NCI-H2171 (cell line): Measurements from ENCODE around the gene MASP2.
A peak's percentile ranks its signal among the peaks of the same experiment; 100 is the strongest.
"Not testable (repeated sequence)": the region's sequence is repeated elsewhere in the genome, so short reads cannot be mapped to it uniquely, and the experiment has no call there.

Experiments
- DNase-seq: peaks from one replicate; lab custom pipeline; 2025; lab: John Stamatoyannopoulos, UW

MASP2 gene

DNA sequence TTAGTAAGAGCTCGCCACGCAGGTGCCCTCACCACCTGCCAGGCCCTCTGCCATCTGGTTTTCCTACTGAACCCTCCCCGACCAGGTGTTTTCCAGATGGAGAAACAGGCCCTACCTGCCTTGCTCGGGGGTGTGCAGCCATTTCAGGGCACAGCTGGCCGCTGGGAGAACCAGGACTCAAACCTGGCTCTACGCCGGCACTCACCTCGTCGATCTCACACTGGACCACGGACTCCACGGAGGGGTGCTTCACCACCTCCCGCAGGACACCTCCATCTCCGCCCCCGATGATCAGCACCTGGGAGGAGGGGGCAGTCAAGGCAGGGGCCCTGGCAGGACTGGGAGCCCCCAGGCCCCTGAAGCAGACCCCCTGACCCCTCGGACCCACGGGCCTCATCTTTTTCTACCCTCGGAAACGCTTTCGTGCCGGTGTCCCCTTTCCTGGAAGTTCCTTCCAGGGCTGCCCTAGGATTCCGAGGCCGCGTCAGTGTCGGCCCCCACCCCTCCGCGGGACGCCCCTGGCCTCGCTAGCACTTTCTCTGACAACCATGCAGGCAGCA, 11.6 kb upstream of the MASP2 start:
- DNase-seq: peak; percentile 95

DNA sequence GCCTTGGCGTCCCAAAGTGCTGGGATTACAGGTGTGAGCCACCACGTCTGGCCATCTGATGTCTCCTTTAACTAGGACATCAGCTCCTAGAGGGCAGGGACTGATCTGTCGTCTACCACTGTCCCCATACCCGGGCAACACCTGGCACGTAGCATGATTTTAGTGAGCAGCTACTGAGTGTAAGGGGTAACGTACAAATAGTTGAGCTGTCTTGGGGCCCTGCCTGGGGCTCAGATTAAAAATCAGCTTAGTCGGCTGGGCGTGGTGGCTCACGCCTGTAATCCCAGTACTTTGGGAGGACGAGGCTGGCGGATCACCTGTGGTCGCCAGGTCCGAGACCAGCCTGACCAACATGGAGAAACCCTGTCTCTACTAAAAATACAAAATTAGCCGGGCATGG, 11.0 kb upstream of the MASP2 start:
- DNase-seq: no peak

DNA sequence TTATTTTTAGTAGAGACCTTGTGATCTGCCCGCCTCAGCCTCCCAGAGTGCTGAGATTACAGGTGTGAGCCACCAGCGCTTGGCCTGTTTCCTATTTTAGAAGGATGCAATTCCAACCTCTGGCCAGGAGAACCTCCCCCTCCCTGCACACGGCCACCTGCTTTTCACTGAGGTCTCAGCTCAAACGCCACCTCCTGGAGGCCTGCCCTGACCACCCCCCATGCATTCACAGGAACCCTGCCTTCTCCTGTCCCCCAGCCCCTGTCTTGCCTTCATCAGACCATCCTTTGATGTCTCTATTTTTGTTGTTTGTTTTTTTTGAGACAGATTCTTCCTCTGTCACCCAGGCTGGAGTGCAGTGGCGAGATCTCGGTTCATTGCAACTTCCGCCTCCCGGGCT, 10.4 kb upstream of the MASP2 start:
- DNase-seq: no peak

DNA sequence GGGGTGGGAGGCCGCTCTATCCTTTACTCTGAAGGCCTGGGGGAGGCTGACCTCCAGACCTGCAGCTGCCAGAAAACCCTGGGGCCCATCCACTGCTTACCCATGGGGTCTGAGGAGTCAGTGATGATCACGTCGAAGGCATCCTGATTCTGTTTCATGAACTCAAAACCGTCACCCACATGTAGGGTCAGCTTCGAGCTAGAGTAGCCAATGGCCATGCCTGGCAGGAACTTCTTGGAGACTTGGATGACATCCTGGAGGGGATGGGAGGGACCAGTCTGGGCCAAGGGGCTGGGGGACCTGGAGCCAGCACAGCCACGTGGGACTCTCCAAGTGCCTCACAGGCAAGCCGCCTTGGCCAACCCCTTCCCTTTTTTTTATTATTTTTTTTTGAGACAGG, 9.5 kb upstream of the MASP2 start:
- DNase-seq: no peak

DNA sequence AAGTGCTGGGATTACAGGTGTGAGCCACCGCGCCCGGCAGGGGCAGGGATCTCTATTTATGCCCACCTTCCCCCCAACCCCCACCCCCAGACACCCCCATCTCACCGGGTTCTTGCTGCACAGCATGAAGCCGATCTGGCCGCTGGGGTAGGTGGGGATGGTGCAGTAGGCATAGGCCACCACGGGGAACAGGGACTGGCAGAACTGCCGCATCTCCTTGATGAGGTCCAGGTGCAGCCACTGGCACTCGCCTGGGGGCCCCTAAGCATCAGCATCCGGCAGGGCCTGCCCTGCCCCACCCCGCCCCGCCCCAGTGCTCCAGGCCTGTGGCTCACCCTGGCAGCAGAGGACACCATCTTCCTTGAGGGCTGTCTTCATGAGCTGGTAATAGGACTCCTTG, 8.6 kb upstream of the MASP2 start:
- no peak for DNase-seq

DNA sequence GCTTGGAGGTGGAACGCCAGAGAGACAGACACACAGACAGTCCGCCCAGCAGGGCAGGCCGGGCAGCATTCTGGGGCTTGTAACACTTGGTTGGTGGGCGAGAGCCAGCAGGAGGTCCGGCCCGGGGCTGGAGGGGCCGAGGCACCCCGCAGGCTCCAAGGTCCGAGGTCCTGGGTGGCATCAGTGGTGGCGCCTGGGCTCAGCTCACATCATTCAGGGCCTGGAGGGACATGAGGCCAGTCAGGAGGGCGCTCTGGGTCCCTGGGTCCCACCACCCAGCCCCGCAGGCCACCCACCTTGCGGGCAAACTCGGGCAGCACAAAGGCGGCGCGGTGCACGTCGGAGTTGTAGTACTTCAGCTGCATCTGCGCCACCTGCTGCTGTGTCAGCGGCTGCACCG, 7.6 kb upstream of the MASP2 start:
- DNase-seq: no peak

DNA sequence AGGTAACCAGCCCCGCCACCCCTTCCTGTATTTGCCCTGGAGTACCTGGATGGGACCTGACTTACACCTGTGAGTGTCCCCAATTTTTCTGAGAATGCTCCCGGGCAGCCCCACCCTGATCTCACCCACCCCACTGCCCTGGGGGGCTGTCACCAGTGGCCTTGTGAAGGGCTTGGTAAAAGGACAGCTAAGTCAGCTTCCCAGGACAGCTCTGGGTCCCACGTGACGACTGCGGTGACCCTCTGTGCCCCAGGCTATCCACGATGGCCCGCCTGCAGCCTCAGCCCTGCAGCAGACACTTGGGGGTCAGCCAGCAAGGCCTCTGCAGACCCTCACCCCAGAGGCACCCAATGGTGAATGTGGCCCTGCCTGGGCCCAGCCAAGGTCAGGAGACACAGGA, 7.1 kb upstream of the MASP2 start:
- no peak for DNase-seq

DNA sequence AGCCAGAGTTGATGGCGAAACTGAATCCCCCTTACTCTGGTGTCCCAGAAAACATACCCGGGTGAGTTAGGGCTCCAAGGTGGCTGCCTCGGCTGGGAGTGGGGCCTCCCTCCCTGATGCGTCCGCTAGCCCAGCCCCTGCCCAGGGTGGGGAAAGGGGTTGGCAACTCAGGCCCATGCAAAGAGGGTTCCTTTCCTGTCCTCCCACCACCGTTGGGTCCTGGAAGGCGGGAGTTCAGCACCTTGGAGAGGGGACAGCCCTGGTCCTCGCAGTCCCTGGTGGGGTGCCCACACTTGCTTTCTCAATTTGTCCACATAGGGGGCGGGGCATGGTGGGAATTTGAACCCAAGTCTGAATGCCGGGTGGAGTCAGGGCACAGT, 6.7 kb upstream of the MASP2 start:
- no peak for DNase-seq

DNA sequence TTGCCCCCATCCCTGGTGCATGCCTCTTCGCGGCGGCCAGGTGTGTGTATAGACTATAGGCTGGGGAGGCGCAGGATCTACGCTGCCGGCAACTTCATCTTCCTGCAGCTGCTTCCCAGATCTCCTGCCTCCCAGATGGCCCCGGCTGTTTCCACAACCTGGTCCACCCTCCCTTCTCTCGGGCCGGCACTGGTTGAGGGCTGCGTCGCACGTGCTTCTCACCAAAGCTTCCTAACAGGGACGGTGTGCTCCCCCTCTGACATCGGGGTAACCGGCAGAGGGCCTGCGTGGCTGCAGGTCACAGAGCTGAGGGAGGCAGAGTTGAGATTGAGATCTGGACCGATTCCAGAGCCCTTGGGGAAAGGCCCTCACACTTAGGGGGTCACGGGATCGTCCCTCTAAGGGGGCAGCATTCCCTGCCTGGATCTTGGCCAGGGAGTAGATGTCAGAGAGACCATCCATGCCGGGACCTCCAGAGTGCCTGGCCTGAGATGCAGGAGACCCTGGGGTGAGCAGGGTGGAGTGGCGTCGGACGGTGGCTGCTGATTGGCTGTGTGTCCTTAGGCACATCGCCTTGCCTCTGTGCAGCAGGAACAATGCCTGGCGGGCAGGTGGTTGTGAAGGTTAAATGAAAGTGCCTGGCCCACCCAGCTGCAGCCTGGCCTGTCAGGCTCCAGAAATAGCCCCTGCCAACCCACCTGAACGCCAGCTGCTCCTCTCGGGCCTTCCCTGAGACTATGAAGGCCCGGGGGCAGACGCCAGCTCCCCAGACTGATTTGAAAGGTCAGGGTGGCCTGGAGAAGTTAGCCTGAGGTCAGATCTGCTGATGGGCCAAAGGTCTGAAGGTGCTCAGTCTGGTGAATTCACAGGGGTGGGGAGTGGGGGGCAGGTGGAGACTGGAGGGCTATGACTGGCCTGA, 6.1 kb upstream of the MASP2 start:
- peak; percentile 74 for DNase-seq

DNA sequence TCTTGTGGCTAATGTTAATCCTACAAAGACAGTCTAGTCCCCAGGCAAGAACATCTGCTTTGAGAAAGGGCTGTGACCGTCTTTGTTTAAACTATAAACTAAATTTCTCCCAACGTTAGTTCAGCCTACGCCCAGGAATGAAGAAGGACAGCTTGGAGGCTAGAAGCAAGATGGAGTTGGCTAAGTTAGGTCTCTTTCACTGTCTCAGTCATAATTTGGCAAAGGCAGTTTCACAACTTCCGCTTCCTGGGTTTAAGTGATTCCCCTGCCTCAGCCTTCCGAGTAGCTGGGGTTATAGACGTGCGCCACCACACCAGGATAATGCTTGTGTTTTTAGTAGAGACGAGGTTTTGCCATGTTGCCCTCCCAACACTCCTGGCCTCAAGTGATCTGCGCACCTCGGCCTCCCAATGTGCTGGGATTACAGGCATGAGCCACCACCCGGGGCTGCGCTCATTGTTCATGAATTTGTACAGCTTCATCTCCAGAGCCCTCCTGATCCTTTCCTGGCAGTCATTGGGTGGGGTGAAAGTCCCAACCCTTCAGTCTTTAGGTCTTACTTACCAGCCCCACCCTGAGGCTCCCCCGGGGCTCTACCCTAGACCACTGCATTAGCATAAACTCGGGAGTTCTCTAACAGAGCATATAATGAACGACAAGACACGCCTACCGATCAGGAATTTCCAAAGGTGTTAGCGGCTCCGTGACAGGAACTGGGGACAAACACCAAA, 4.9 kb upstream of the MASP2 start:
- no peak for DNase-seq

DNA sequence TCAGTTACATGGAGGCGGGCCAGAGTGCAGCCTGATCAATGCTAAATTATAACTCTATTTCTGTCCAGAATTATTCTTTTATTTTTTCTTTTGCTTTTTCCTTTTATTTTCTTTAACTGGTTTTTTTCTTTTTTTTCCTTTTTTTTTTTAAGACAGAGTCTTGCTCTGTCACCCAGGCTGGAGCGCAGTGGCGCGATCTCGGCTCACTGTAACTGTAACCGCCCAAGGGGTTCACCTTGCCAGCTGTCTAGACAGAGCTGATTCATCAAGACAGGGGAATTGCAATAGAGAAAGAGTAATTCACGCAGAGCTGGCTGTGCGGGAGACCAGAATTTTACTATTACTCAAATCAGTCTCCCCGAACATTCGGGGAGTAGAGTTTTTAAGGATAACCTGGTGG, 4.1 kb upstream of the MASP2 start:
- peak; percentile 5 for DNase-seq

DNA sequence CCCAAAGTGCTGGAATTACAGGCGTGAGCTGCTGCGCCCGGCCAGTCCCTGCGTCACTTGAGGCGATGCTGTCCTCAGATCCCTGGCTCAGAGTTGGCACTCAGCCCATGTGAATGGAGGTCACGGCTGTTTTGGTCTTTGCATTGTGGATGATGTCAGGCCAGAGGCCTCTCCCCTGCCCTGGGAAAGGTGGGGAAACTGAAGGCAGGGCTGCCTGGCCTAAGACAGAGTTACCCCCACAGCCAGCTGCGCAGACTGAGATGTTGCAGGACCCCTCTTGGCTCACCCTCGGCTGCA, 821 bp downstream of the MASP2 start:
- DNase-seq: no peak

DNA sequence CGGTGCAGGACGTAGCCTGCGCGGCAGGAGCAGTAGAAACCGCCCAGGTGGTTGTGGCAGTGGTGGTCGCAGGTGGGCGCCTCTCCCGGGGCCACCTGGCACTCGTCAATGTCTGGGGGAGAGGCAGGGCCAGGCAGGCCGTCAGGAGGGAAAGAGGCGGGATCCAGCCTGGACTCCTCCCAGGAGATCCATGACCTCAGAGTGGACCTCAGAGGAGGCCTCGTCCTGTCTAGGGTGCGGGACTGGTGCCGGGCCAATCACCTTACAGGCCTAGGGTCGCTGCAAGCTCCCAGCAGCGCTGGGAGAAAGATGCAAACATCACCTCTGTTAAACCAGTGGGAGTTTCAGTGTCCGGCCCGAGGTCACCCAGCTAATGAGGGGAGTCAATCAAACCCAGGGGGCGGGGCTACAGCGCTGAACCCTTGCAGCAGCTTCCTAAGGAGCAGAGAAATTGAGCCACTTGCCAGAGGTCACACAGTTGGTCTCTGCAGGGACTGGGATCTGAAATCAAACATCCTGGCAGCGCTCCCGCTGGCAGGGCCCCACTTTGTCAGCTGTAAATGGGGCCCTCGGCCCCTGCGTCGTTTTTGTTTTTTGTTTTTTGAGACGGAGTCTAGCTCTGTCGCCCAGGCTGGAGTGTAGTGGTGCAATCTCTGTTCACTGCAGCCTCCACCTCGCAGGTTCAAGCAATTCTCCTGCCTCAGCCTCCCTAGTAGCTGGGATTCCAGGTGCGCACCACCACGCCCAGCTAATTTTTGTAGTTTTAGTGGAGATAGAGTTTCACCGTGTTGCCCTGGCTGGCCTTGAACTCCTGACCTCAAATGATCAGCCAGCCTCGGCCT, 1.4 kb downstream of the MASP2 start:
- DNase-seq: no peak

DNA sequence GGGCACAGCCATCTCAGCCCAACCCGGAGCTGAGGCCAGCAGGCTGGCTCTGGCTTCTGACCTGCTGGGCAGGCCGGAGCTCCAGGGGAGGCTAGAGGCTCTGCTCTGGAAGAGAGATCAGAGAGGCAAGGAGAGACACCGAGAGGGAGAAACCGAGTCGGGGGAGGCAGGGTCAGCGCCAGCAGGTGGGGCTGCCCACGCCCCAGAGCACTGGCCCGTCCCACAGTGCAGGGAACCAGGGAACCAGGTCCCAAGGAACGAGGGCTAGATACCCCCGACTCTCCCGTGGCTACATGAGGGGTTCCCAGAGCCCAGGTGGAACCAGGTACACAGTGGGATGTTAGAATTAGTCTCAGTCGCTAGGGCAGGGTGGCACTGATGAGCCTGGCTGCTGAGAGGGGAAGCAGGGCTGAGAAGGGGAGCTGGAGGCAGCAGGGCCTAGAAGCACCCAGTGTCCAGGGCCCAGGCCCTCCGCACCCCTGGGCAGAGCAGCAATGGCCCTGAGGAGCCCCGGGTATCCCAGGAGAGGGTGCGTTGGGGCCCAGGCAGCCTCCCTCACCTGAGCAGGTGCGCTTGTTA, 2.1 kb downstream of the MASP2 start:
- DNase-seq: no peak

DNA sequence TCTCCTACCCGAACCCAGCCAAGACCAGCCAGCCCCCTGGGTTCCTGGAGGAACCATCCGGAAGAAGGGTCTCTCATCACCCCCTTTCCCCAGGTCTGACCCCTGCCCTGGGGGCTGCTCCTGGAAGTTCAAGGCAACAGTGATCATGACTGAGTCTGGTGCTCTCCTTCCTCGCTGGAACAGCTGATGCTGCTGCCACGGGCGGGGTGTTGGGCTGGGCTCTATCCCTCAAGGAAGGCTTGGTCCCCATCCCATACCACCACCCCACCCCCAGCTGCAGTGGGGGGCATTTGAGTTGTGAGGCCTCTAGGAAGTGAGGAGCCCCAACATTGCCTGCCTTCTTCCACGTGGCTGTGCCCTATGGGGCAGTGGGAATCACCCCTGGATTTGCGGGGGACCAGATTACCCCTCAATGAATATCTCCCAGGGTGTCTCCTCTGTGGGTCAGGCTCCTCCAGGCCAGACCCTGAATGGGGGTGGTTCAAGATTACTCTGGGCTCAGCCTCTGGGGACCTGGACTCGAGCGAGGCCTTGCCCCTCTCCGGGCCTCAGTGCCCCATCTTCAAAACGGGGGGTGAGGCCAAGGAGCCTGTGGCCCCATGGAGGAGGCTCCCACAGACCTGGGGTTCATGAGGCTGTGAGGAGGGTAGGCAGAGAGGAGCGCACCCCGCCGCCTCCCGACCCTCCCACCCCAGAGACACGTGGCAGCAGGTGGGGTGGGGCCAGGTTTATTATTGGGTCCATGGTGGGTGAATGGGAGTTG, 2.8 kb downstream of the MASP2 start:
- no peak for DNase-seq

DNA sequence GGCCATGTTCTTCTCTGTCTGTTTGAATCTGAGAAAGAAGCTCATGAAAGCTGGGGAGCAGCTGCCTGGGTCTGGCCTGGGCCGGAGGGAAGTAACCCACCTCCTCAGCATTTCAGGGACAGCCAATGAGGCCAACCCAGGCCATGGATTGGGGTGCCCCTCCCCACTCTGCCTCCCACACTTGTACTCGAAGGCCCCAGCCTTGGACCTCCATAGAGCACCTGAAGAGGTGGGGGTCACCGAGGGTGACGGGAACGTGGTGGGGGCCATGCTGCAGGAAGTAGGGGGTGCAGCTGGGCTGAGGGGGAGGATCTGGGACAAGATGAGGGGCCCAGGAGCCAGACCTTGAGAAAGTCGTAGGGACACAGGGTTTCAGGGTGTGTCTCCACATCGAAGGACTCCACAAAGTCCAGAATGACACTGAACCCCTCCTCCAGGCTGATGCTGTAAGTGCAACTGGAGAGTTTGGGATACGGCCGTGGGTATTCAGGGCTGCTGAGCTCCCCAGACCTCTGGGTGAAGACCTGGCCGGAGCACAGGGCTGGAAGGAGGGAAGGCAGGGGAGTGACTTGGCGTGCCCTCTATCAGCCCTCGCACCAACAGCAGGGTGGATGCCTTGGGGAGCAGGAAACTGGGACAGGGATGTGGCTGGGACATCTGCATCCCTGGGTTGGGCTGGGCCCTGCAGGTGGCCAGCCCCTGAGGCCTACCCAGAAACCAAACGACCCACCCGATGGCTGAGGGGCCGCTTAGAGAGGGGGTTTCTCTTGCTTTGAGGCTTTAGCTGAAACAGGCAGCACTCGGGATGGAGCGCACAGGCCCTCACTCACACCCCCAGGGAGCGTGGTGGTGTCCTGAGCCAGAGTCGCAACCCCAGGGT, 3.8 kb downstream of the MASP2 start:
- DNase-seq: no peak

DNA sequence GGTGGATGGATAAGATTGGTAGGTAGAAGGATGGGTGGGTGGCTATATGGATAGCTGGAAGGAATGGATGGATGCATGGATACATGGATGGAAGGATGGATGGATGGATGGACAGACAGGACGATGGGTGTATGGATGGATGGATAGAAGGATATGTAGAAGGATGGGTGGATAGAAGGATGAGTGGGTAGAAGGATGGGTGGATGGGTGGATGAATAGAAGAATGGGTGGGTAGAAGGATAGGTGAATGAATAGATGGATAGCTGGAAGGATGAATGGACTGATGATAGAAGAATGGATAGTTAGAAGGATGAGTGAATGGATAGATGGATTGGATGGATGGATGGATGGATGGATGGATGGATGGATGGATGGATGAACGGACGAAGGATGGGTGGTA, 5.0 kb downstream of the MASP2 start:
- no peak for DNase-seq

DNA sequence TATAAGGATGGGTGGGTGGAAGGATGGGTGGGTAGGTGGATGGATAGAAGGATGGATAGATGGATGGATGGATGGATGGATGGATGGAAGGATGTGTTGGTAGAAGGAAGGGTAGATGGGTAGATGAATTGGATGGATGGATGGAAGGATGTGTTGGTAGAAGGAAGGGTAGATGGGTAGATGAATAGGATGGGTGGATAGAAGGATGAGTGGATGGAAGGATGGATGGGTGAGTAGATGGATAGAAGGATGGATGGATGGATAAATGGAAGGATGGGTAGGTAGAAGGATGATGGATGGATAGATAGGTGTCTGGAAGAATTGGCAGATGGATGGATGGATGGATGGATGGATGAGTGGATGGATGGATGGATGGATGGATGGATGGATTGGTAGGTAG, 6.0 kb downstream of the MASP2 start:
- no peak for DNase-seq

DNA sequence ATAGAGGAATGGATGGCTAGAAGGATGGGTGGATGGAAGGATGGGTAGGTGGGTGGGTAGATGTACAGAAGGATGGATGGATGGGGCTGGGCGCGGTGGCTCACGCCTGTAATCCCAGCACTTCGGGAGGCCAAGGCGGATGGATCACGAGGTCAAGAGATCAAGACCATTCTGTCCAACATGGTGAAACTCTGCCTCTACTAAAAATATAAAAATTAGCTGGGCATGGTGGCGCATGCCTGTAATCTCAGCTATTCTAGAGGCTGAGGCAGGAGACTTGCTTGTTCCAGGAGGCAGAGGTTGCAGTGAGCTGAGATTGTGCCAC, 7.0 kb downstream of the MASP2 start:
- DNase-seq: not testable (repeated sequence)

DNA sequence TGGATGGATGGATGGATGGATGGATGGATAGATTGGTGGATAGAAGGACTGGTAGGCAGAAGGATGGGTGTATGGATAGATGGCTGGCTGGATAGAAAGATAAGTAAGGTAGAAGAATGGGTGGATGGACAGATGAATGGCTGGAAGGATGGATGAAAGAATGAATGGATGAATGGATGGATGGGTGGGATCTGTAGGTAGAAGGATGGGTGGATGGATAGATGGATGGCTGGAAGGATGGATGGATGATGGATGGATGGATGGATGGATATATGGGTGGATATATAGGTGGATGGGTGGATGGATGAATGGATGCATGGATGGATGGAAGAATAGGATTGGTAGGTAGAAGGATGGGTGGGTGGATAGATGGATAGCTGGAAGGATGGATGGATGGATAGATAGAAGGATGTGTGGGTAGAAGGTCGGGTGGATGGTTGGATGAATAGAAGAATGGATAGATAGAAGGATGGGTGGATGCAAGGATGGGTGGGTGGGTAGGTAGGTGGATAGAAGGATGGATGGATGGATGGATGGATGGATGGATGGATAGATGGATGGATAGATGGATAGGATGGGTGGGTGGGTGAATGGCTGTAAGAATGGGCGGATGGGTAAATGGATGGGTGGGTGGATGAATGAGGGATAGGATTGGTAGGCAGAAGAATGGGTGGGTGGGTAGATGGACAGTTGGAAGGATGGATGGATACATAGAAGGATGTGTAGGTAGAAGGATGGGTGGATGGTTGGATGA, 7.5 kb downstream of the MASP2 start:
- DNase-seq: no peak
